RWPE2 (cell line): Measurements from ENCODE around the gene SLC38A1.

Source experiments
- ATAC-seq: fragments of 200-7000 bp; cut with Tn5 transposase; 3 replicates; pipeline ENCODE4 v1.9.1; 2021; ENCODE audit warnings: low read depth
- DNase-seq: peaks from one replicate; pipeline ENCODE4 v3.0.0-alpha.2; 2020; ENCODE audit warnings: low spot score
- H3K27ac ChIP-seq: fragments of 450-650 bp; 2 replicates; pipeline ENCODE4 v1.5.1; 2017; ENCODE audit warnings: mild to moderate bottlenecking; ENCODE audit not compliant: poor library complexity, severe bottlenecking
- H3K27me3 ChIP-seq: fragments of 250-450 bp; sonication (Bioruptor Pico); 2 replicates; pipeline ENCODE4 v1.5.1; 2021; ENCODE audit warnings: mild to moderate bottlenecking, moderate library complexity; ENCODE audit not compliant: insufficient read depth, poor library complexity, severe bottlenecking
- H3K36me3 ChIP-seq: fragments of 250-450 bp; sonication (Bioruptor Pico); 2 replicates; pipeline ENCODE4 v1.5.1; 2020; ENCODE audit warnings: low read depth, mild to moderate bottlenecking, moderate library complexity
- H3K4me1 ChIP-seq: fragments of 250-450 bp; sonication (Bioruptor Pico); 2 replicates; pipeline ENCODE4 v1.5.1; 2021; ENCODE audit warnings: mild to moderate bottlenecking, moderate library complexity; ENCODE audit not compliant: insufficient read depth, poor library complexity, severe bottlenecking
- H3K4me3 ChIP-seq: fragments of 250-450 bp; sonication (Bioruptor Pico); 2 replicates; pipeline ENCODE4 v1.5.1; 2021; ENCODE audit warnings: mild to moderate bottlenecking, moderate library complexity; ENCODE audit not compliant: severe bottlenecking
- H3K9me3 ChIP-seq: fragments of 250-450 bp; sonication (Bioruptor Pico); 2 replicates; pipeline ENCODE4 v1.5.1; 2021; ENCODE audit warnings: mild to moderate bottlenecking, moderate library complexity; ENCODE audit not compliant: severe bottlenecking
- TF ChIP-seq, protein P1 (sequence below): fragments of 450-650 bp; IDR thresholded peaks from one replicate; pipeline ENCODE4 v1.5.1; 2017; ENCODE audit warnings: mild to moderate bottlenecking, moderate library complexity; ENCODE audit not compliant: poor library complexity, severe bottlenecking

Gene SLC38A1

DNA sequence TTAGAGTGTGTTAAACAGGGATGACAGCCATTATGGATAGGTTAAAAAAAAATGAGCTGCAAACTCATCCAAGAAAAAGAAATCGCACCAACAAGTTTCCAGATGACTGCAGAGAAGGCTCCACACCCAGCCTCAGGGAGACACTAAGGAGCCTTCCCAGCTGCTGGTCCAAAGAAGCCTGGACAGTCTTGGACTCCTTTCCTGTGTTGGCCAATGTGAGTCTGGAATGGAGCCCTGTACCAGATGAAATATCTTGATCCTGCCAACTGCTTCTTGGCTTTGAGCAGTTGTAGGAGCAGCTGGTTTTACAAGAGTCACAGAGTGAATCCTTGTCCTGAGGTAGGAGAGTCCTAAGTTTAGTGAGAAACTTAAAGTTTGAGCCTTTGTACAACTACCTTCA lies 44.5 kb downstream of the SLC38A1 start:
- TF ChIP-seq, protein P1, sequence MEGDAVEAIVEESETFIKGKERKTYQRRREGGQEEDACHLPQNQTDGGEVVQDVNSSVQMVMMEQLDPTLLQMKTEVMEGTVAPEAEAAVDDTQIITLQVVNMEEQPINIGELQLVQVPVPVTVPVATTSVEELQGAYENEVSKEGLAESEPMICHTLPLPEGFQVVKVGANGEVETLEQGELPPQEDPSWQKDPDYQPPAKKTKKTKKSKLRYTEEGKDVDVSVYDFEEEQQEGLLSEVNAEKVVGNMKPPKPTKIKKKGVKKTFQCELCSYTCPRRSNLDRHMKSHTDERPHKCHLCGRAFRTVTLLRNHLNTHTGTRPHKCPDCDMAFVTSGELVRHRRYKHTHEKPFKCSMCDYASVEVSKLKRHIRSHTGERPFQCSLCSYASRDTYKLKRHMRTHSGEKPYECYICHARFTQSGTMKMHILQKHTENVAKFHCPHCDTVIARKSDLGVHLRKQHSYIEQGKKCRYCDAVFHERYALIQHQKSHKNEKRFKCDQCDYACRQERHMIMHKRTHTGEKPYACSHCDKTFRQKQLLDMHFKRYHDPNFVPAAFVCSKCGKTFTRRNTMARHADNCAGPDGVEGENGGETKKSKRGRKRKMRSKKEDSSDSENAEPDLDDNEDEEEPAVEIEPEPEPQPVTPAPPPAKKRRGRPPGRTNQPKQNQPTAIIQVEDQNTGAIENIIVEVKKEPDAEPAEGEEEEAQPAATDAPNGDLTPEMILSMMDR: no peak
- Histone ChIP-seq H3K36me3 (peaks cover 95% of the 10 kb centered on the region), H3K4me3 (no peak overlapping the region), H3K27me3 (no peaks in the 10 kb centered on the region), H3K9me3 (no peaks in the 10 kb centered on the region), H3K27ac (no peak overlapping the region), H3K4me1 (peaks cover 37% of the 10 kb centered on the region)
- no peak for DNase-seq
- ATAC-seq: no peak

DNA sequence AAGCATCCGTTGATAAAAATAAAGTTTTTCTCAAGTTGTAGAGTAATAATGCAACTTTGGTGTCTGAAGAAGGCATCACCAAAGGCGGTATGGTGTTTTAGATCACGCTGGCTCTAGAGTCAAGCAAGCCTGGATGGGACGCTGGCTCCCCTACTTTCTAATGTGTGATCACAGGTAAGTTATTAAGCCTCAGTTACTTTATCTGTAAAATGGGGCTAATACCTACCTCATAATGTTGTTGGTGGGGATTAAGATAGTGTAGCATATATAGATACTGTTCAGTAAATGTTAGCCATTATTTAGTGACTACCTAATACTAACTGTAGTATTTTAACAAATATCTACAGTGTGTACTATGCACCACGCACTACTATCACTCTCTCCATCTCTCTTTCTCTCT lies 45.8 kb downstream of the SLC38A1 start:
- H3K36me3 ChIP-seq: peaks cover 95% of the 10 kb centered on the region
- peaks cover 45% of the 10 kb centered on the region for H3K4me1 ChIP-seq
- peak overlapping the region; percentile 73 for H3K27ac ChIP-seq
- TF ChIP-seq, protein P1: no peak
- H3K27me3 ChIP-seq: no peaks in the 10 kb centered on the region
- DNase-seq (no peak), ATAC-seq (no peak)
- H3K9me3 ChIP-seq: no peaks in the 10 kb centered on the region
- no peak overlapping the region for H3K4me3 ChIP-seq

DNA sequence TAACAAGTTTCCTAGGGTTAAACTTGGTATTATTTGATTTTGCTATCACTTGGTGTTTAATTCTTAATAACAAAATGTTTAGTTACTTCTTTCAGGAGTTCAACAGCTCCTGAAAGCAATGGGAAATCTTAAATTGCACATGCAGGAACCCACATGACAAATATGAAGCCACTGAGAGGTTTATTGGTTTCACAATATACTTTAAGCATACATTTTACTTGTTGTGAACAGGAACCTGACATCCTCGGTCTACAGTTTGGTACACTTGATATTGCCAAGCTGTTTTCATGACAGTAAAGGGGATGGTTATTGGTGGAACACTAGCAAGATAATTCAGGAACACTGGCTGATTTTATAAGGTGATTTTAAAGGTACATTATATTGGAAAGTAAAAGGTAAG lies 46.2 kb downstream of the SLC38A1 start:
- no peak for DNase-seq
- Histone ChIP-seq H3K27me3 (no peaks in the 10 kb centered on the region), H3K9me3 (no peaks in the 10 kb centered on the region), H3K4me1 (peaks cover 45% of the 10 kb centered on the region), H3K36me3 (peaks cover 95% of the 10 kb centered on the region), H3K27ac (peak overlapping the region; percentile 73), H3K4me3 (no peak overlapping the region)
- TF ChIP-seq, protein P1: no peak
- no peak for ATAC-seq

DNA sequence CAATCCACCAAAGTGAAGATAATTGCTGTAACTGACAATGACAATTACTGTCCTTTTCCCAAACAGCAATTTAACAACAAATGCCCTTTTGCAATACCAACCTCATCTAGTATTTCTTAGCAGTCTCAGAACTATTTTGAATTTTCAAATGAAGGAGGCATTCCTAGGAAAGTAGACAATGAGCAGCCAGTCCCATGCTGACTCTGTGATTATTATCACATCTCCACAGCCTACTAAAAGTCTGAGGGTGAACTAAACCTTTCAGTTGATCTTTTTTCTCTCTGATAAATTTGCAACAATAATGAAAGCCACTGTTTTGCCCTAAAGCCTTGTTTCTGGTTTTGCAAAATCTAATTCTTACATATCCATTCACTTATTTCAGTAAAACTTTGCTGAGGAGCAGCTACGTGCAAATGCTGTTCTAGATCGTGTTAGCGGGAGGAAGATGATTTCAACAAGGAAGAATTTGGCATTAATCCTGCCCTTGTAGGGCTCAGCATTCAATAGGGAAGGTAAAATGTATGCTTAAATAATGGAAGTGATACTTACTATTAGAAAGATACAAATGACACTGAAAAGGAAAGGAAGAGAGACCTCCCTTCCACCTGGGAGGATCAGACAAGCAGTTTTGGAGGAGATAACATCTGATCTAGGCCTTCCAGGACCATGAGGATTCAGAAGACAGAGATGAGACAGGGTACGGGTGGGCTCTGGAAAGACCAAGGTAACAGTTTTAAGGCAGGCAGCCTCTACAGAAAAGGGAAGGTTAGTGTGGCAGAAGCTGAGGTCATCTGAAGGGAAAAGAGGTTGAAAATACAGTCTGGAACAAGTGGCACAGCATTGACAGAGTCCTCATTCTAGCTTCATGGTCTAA lies 47.4 kb downstream of the SLC38A1 start:
- DNase-seq: no peak
- H3K4me3 ChIP-seq: no peak overlapping the region
- H3K27ac ChIP-seq: peak overlapping the region; percentile 73
- H3K9me3 ChIP-seq: no peaks in the 10 kb centered on the region
- TF ChIP-seq, protein P1: no peak
- H3K27me3 ChIP-seq: no peaks in the 10 kb centered on the region
- peak; percentile 39; the same call in 2 of the 3 replicates for ATAC-seq
- peaks cover 96% of the 10 kb centered on the region for H3K36me3 ChIP-seq
- H3K4me1 ChIP-seq: peaks cover 45% of the 10 kb centered on the region
